CD14-positive monocyte (primary cell): ENCODE measurements around the gene MAMSTR. TPM values are rescaled to one million over a fixed set of nuclear protein-coding genes. Genes with fewer than 3 reads are reported as not detected.
"Not testable (repeated sequence)": the region's sequence is repeated elsewhere in the genome, so short reads cannot be mapped to it uniquely, and the experiment has no call there.

ENCODE experiments used
- DNase-seq, 3 donors: peaks; one replicate each; pipeline ENCODE4 v3.0.0-alpha.2; 2011 to 2022
- H2AFZ ChIP-seq: 2 replicates; pipeline ENCODE4 v1.6.0; 2012; ENCODE audit warnings: mild to moderate bottlenecking, low read depth, low read length, inconsistent platforms; ENCODE audit not compliant: insufficient read depth, poor library complexity, severe bottlenecking
- H3K27ac ChIP-seq, 2 donors: 1 replicate in 1 of 2; 2 replicates in 1 of 2; pipeline ENCODE4 v1.5.1; 2012 to 2013; ENCODE audit warnings: low read length in 2 of 2, control low read depth in 1 of 2, inconsistent platforms in 1 of 2, low read depth in 1 of 2, mild to moderate bottlenecking in 1 of 2
- H3K27me3 ChIP-seq, 2 donors: one replicate each; pipeline versions ENCODE4 v1.6.0 to v1.6.1; 2011 to 2013; ENCODE audit warnings: low read length in 2 of 2; ENCODE audit not compliant: control insufficient read depth in 2 of 2, insufficient read depth in 2 of 2
- H3K36me3 ChIP-seq, 2 donors: replicated peaks in 1 of 2; 1 replicate in 1 of 2; 2 replicates in 1 of 2; pipeline versions ENCODE4 v1.5.1 to v1.6.1; 2012 to 2013; ENCODE audit warnings: low read length in 2 of 2, control low read depth in 1 of 2, inconsistent platforms in 1 of 2, mild to moderate bottlenecking in 1 of 2; ENCODE audit not compliant: insufficient read depth in 2 of 2, control insufficient read depth in 1 of 2
- H3K4me1 ChIP-seq, 2 donors: 1 replicate in 1 of 2; 2 replicates in 1 of 2; pipeline versions ENCODE4 v1.5.1 to v1.6.1; 2012 to 2013; ENCODE audit warnings: low read length in 2 of 2, control low read depth in 1 of 2, inconsistent platforms in 1 of 2, mild to moderate bottlenecking in 1 of 2, moderate library complexity in 1 of 2; ENCODE audit not compliant: insufficient read depth in 2 of 2, control insufficient read depth in 1 of 2
- H3K4me2 ChIP-seq: replicated peaks from 2 replicates; pipeline ENCODE3; 2012; ENCODE audit warnings: low read length, moderate library complexity, mild to moderate bottlenecking; ENCODE audit not compliant: poor library complexity, severe bottlenecking; ENCODE audit errors: extremely low read depth
- H3K4me3 ChIP-seq, 3 experiments: fragments of 200-600 bp in 1 of 3; sonication (generic) in 1 of 3; replicated peaks in 1 of 3; 1 replicate in 2 of 3; 2 replicates in 1 of 3; pipeline ENCODE4 v1.5.1; 2011 to 2013; ENCODE audit warnings: low read length in 3 of 3, mild to moderate bottlenecking in 3 of 3, control low read depth in 2 of 3, low read depth in 2 of 3, inconsistent platforms in 1 of 3, moderate library complexity in 1 of 3
- H3K79me2 ChIP-seq: 2 replicates; pipeline ENCODE4 v1.6.0; 2012; ENCODE audit warnings: mild to moderate bottlenecking, control low read depth, inconsistent platforms, low read length, moderate library complexity; ENCODE audit not compliant: insufficient read depth
- H3K9ac ChIP-seq: 2 replicates; pipeline ENCODE4 v1.6.0; 2017; ENCODE audit warnings: low read length, mild to moderate bottlenecking; ENCODE audit not compliant: insufficient read depth, poor library complexity, severe bottlenecking
- H3K9me3 ChIP-seq, 2 donors: replicated peaks in 1 of 2; 1 replicate in 1 of 2; 2 replicates in 1 of 2; pipeline versions ENCODE4 v1.5.1 to v1.6.1; 2012 to 2013; ENCODE audit warnings: low read length in 2 of 2, control low read depth in 1 of 2; ENCODE audit not compliant: control insufficient read depth in 1 of 2, insufficient read depth in 1 of 2
- H4K20me1 ChIP-seq: 2 replicates; pipeline ENCODE4 v1.6.0; 2012; ENCODE audit warnings: mild to moderate bottlenecking, low read length, control low read depth, moderate library complexity; ENCODE audit not compliant: insufficient read depth
- H3K27ac Mint-ChIP-seq, 7 donors: one replicate each; pipeline ENCODE4 v1.8.0; 2020; ENCODE audit warnings: mild to moderate bottlenecking in 7 of 7, mixed read lengths in 7 of 7, moderate library complexity in 6 of 7, inconsistent platforms in 2 of 7
- H3K27me3 Mint-ChIP-seq, 3 donors: one replicate each; pipeline ENCODE4 v1.8.0; 2021 to 2022; ENCODE audit warnings: low read depth in 3 of 3, mild to moderate bottlenecking in 3 of 3, mixed read lengths in 3 of 3, moderate library complexity in 3 of 3, inconsistent platforms in 1 of 3
- H3K36me3 Mint-ChIP-seq, 2 donors: one replicate each; pipeline ENCODE4 v1.8.0; 2020; ENCODE audit warnings: mixed read lengths in 2 of 2, inconsistent platforms in 1 of 2, mild to moderate bottlenecking in 1 of 2
- H3K4me1 Mint-ChIP-seq: one replicate; pipeline ENCODE4 v1.8.0; 2020; ENCODE audit warnings: mild to moderate bottlenecking, mixed read lengths
- H3K4me3 Mint-ChIP-seq, 2 donors: one replicate each; pipeline ENCODE4 v1.8.0; 2020; ENCODE audit warnings: mild to moderate bottlenecking in 2 of 2, mixed read lengths in 2 of 2, moderate library complexity in 1 of 2
- H3K9me3 Mint-ChIP-seq, 7 donors: one replicate each; pipeline ENCODE4 v1.8.0; 2020 to 2022; ENCODE audit warnings: mixed read lengths in 7 of 7, mild to moderate bottlenecking in 6 of 7, moderate library complexity in 6 of 7, inconsistent platforms in 2 of 7
- WGBS: methylation state at CpG from one replicate; pipeline ENCODE4 v1.1.5; 2013; ENCODE audit warnings: missing lambda C conversion rate; ENCODE audit not compliant: insufficient coverage; 5-methylcytosine and 5-hydroxymethylcytosine counted together
- intact Hi-C, 2 donors: fragments of 100-400 bp; cut with micrococcal nuclease; formaldehyde crosslinking; loops; one replicate each; pipeline versions ENCODE4 v1.15.0 to v1.15.1; 2023
- polyA plus RNA-seq, 3 donors: library from polyadenylated mRNA; depleted of rRNA in 1 of 3; unstranded in 2 of 3; stranded (reverse) in 1 of 3; fragments of 300-500 nt in 2 of 3; fragments of >200 nt in 1 of 3; fragmentation: Illumina TruSeq in 2 of 3; gene quantifications; 1 replicate in 2 of 3; 2 replicates in 1 of 3; pipeline ENCODE4 v1.2.3, GENCODE V29; 2012 to 2021
- TF ChIP-seq, protein P1 (sequence below): fragments of 200-600 bp; IDR thresholded peaks from one replicate; pipeline ENCODE4 v1.8.0; 2022; ENCODE audit warnings: antibody characterized with exemption, mild to moderate bottlenecking

MAMSTR gene
- polyA plus RNA-seq, 3 donors, result 0.07 TPM; not detected in 2

DNA sequence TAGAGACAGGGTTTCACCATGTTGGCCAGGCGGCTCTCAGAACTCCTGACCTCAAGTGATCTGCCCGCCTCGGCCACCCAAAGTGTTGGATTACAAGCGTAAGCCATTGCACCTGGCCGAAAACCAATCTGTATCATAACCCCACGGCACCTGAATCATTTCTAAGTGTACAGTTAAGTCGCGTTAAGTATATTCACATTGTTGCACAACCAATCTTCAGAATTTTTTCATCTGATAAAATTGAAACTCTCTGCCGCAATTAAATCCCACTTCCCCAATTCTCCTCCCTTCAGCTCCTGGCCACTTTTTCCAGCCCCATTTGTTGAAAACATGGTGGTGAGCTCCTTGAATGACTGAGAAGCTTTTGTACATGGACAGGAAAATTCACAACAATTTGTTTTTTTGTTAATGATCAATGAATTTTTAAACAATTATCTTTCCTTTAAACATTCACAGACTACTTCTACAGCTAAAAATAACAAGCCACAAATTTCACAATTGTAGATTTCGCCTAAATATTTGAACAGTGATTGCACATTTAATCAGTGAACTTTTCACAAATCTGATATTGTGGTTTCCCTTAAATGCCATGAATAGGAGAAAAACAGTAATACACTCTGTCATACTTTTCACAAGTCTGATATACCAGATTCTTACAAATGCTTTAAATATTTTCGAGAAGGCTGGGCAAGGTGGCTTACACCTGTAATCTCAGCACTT is 49.6 kb upstream of the MAMSTR start:
- peaks cover 18% of the 10 kb centered on the region for H3K4me1 Mint-ChIP-seq
- intact Hi-C loops, result no loop called here
- H3K4me2 ChIP-seq, result peak overlapping the region; percentile 59
- H3K9me3 ChIP-seq, result no peaks in the 10 kb centered on the region
- H2AFZ ChIP-seq, result no peak overlapping the region
- H3K4me1 ChIP-seq, result peaks cover 20 to 21% of the 10 kb centered on the region in 2 donors
- TF ChIP-seq, protein P1, sequence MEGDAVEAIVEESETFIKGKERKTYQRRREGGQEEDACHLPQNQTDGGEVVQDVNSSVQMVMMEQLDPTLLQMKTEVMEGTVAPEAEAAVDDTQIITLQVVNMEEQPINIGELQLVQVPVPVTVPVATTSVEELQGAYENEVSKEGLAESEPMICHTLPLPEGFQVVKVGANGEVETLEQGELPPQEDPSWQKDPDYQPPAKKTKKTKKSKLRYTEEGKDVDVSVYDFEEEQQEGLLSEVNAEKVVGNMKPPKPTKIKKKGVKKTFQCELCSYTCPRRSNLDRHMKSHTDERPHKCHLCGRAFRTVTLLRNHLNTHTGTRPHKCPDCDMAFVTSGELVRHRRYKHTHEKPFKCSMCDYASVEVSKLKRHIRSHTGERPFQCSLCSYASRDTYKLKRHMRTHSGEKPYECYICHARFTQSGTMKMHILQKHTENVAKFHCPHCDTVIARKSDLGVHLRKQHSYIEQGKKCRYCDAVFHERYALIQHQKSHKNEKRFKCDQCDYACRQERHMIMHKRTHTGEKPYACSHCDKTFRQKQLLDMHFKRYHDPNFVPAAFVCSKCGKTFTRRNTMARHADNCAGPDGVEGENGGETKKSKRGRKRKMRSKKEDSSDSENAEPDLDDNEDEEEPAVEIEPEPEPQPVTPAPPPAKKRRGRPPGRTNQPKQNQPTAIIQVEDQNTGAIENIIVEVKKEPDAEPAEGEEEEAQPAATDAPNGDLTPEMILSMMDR, result no peak
- H4K20me1 ChIP-seq, result no peaks in the 10 kb centered on the region
- peaks cover 21 to 41% (median 23%) of the 10 kb centered on the region in 3 donors for H3K27me3 Mint-ChIP-seq
- peak overlapping the region; percentile 47 to 79 for H3K4me3 Mint-ChIP-seq
- peak overlapping the region in 5 of 7 donors; percentile 12 to 86 (median 72) for H3K27ac Mint-ChIP-seq
- H3K27ac ChIP-seq, result no peak overlapping the region
- peak overlapping the region in 1 of 3 experiments; percentile 37 for H3K4me3 ChIP-seq
- no peaks in the 10 kb centered on the region for H3K36me3 Mint-ChIP-seq
- H3K27me3 ChIP-seq, result peaks cover 0 to 7% of the 10 kb centered on the region in 2 donors
- no peaks in the 10 kb centered on the region for H3K79me2 ChIP-seq
- DNase-seq, result peak in 2 of 3 donors; percentile 44 to 48
- 21% methylated on average over 6 of the region's 11 CpGs for WGBS
- H3K9me3 Mint-ChIP-seq, result peaks cover 0 to 2% (median 0%) of the 10 kb centered on the region in 7 donors
- no peak overlapping the region for H3K9ac ChIP-seq
- H3K36me3 ChIP-seq, result no peaks in the 10 kb centered on the region

DNA sequence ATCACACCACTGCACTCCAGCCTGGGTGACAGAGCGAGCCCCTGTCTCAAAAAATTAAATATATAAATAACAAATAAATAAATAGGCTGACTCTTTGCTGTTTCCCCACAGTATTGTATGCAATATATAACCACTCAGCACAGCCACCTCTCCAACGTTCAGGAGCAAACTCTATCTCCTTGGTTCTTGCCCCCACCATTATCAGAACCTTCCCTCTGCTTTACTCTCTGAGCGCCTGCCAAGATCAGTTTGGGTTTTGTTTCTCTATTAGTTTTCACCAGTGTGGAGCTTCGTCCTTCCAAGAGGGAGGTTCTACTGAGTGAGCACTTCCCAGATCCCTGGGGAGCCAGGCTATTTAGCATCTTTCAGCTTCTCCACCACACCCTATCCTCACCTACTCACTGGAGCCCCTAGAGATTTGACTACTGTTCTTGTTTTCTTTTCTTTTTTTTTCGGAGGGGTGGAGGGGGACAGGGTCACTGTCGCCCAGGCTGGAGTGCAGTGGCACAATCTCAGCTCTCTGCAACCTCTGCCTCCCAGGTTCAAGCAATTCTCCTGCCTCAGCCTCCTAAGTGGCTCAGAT is 48.7 kb upstream of the MAMSTR start:
- H3K36me3 Mint-ChIP-seq, H3K27ac Mint-ChIP-seq, intact Hi-C loops, H3K4me3 ChIP-seq, H3K9ac ChIP-seq, DNase-seq, H3K4me3 Mint-ChIP-seq, H2AFZ ChIP-seq, H4K20me1 ChIP-seq, H3K9me3 Mint-ChIP-seq, H3K9me3 ChIP-seq, H3K36me3 ChIP-seq, H3K27me3 ChIP-seq, H3K4me2 ChIP-seq, H3K79me2 ChIP-seq, H3K27ac ChIP-seq: not testable (repeated sequence)
- peaks cover 20 to 21% of the 10 kb centered on the region in 2 donors for H3K4me1 ChIP-seq
- WGBS, result 10% methylated on average over 1 of the region's 6 CpGs
- Mint-ChIP-seq H3K4me1 (peaks cover 18% of the 10 kb centered on the region), H3K27me3 (peaks cover 24 to 44% (median 27%) of the 10 kb centered on the region in 3 donors)

DNA sequence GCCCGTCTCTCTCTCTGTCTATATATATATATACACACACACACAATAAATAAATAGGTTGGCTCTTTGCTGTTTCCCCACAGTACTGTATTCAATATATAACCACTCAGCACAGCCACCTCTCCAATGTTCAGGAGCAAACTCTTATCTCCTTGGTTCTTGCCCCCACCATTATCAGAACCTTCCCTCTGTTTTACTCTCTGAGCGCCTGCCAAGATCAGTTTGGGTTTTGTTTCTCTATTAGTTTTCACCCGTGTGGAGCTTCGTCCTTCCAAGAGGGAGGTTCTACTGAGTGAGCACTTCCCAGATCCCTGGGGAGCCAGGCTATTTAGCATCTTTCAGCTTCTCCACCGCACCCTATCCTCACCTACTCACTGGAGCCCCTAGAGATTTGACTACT is 46.3 kb upstream of the MAMSTR start:
- Mint-ChIP-seq H3K4me1 (peaks cover 20% of the 10 kb centered on the region), H3K4me3 (peak overlapping the region in 1 of 2 donors; percentile 36), H3K27me3 (peaks cover 33 to 63% (median 42%) of the 10 kb centered on the region in 3 donors)
- DNase-seq, H3K9me3 ChIP-seq, H3K36me3 Mint-ChIP-seq, H3K4me2 ChIP-seq, H3K27me3 ChIP-seq, H3K9ac ChIP-seq, H3K4me3 ChIP-seq, H3K36me3 ChIP-seq, H4K20me1 ChIP-seq, H3K27ac ChIP-seq, H3K9me3 Mint-ChIP-seq, H3K27ac Mint-ChIP-seq, intact Hi-C loops, H3K79me2 ChIP-seq, H2AFZ ChIP-seq: not testable (repeated sequence)
- WGBS, result no CpG with 5 or more reads among the region's 5 CpGs
- peaks cover 21 to 23% of the 10 kb centered on the region in 2 donors for H3K4me1 ChIP-seq
